Endothelial cell of umbilical vein (primary cell): ENCODE data around the gene LIN7B. TPM values are rescaled to one million over a fixed set of nuclear protein-coding genes. Genes with fewer than 3 reads are reported as not detected.

Experiments used
- BruUV-seq: library from RNA; stranded (reverse); fragments of 400-500 nt; replicated peaks from 2 replicates; lab custom pipeline; 2021; lab: Mats Ljungman, UMichigan
- CTCF ChIA-PET: fragments of 300-600, 350-600 bp; sonication (Branson Sonifier 250); formaldehyde crosslinking; loops from one replicate; lab custom pipeline; 2021; ENCODE audit warnings: antibody characterized with exemption, inconsistent platforms; lab: Charles Lee
- POLR2A ChIA-PET: fragments of 300-600, 350-600 bp; sonication (Branson Sonifier 250); formaldehyde crosslinking; loops from one replicate; lab custom pipeline; 2021; ENCODE audit warnings: antibody characterized with exemption, inconsistent platforms; lab: Charles Lee
- DNase-seq: peaks from one replicate; pipeline ENCODE4 v3.0.0-alpha.2; 2011; ENCODE audit warnings: low read depth, low spot score
- FAIRE-seq: peaks from 2 replicates; lab custom pipeline; 2011; peaks lifted over from hg19 to GRCh38; lab: Jason Lieb, UNC
- H2AFZ ChIP-seq: 2 replicates; pipeline ENCODE4 v1.6.0; 2012; ENCODE audit warnings: low read depth, low read length, control low read depth, inconsistent platforms
- H3K27ac ChIP-seq: 2 replicates; pipeline ENCODE4 v1.5.1; 2011; ENCODE audit warnings: low read depth, mild to moderate bottlenecking, control low read depth, low read length, moderate library complexity; ENCODE audit not compliant: insufficient read depth
- H3K27me3 ChIP-seq, 2 experiments: 2 replicates each; pipeline versions ENCODE4 v1.6.0 to v1.6.1; 2011; ENCODE audit warnings: low read length in 2 of 2, mixed read lengths in 1 of 2; ENCODE audit not compliant: control insufficient read depth in 2 of 2, insufficient read depth in 2 of 2
- H3K36me3 ChIP-seq, 2 experiments: 2 replicates in 1 of 2; 3 replicates in 1 of 2; pipeline ENCODE4 v1.5.1; 2011; ENCODE audit warnings: low read length in 2 of 2, mild to moderate bottlenecking in 1 of 2, moderate library complexity in 1 of 2; ENCODE audit not compliant: control insufficient read depth in 2 of 2, insufficient read depth in 2 of 2; ENCODE audit errors: extremely low read depth in 1 of 2
- H3K4me1 ChIP-seq: 3 replicates; pipeline ENCODE4 v1.5.1; 2011; ENCODE audit warnings: mild to moderate bottlenecking, low read length; ENCODE audit not compliant: control insufficient read depth, insufficient read depth; ENCODE audit errors: extremely low read depth
- H3K4me2 ChIP-seq: 2 replicates; pipeline ENCODE4 v1.6.1; 2011; ENCODE audit warnings: low read length, control low read depth, mixed read lengths; ENCODE audit not compliant: insufficient read depth
- H3K4me3 ChIP-seq, 3 experiments: fragments of 200-600 bp in 1 of 3; sonication (generic), shearing (Covaris generic) in 1 of 3; replicated peaks in 1 of 3; 2 replicates each; pipeline ENCODE4 v1.5.1; 2011 to 2016; ENCODE audit warnings: control low read depth in 3 of 3, low read length in 3 of 3, mild to moderate bottlenecking in 2 of 3, inconsistent platforms in 1 of 3, low read depth in 1 of 3, moderate library complexity in 1 of 3; ENCODE audit not compliant: insufficient read depth in 1 of 3
- H3K79me2 ChIP-seq: 2 replicates; pipeline ENCODE4 v1.6.0; 2012; ENCODE audit warnings: low read length, inconsistent platforms; ENCODE audit not compliant: control insufficient read depth, insufficient read depth
- H3K9ac ChIP-seq: replicated peaks from 2 replicates; pipeline ENCODE3; 2011; ENCODE audit warnings: low read length, control low read depth; ENCODE audit not compliant: insufficient read depth; ENCODE audit errors: extremely low read depth
- H3K9me1 ChIP-seq: replicated peaks from 3 replicates; pipeline ENCODE4 v1.6.0; 2011; ENCODE audit warnings: mild to moderate bottlenecking, low read length; ENCODE audit not compliant: control insufficient read depth, insufficient read depth; ENCODE audit errors: extremely low read depth
- H3K9me3 ChIP-seq: replicated peaks from 2 replicates; pipeline ENCODE4 v1.5.1; 2012; ENCODE audit warnings: low read length, inconsistent platforms; ENCODE audit not compliant: control insufficient read depth, insufficient read depth
- H4K20me1 ChIP-seq: replicated peaks from 2 replicates; pipeline ENCODE3; 2011; ENCODE audit warnings: mild to moderate bottlenecking, low read length; ENCODE audit not compliant: control insufficient read depth, insufficient read depth; ENCODE audit errors: extremely low read depth
- FOS ChIP-seq: IDR thresholded peaks from 2 replicates; pipeline ENCODE4 v1.6.1; 2011; ENCODE audit warnings: mild to moderate bottlenecking, low read length, moderate library complexity, borderline replicate concordance; ENCODE audit not compliant: insufficient read depth
- GATA2 ChIP-seq: IDR thresholded peaks from 2 replicates; pipeline ENCODE4 v1.7.0; 2011; ENCODE audit warnings: low read depth, mild to moderate bottlenecking, moderate library complexity, mixed read lengths, low read length; ENCODE audit not compliant: insufficient read length, insufficient read depth
- POLR2A ChIP-seq: IDR thresholded peaks from 2 replicates; pipeline ENCODE4 v1.6.1; 2012; ENCODE audit warnings: low read depth, mild to moderate bottlenecking, control low read depth, low read length
- POLR2AphosphoS5 ChIP-seq: IDR thresholded peaks from 2 replicates; pipeline ENCODE4 v1.6.1; 2012; ENCODE audit warnings: low read depth, mild to moderate bottlenecking, control low read depth, low read length, moderate library complexity; ENCODE audit not compliant: insufficient read depth
- dilution Hi-C: fragments of 300-500 bp; cut with MboI; formaldehyde crosslinking; loops from one replicate; pipeline ENCODE4 v1.15.0; 2019; ENCODE audit warnings: low sequenced_read_pairs; ENCODE audit not compliant: extremely low pct_ligation_motif_present
- intact Hi-C: fragments of 100-400 bp; cut with micrococcal nuclease; formaldehyde crosslinking; loops from one replicate; pipeline ENCODE4 v1.10.0; 2022
- polyA plus RNA-seq, 4 experiments: library from polyadenylated mRNA; depleted of rRNA in 3 of 4; stranded (reverse) in 3 of 4; unstranded in 1 of 4; fragments of >200 nt; gene quantifications; 2 replicates each; pipeline versions ENCODE4 v1.2.1 to v1.2.3, GENCODE V29; 2011 to 2012; ENCODE audit warnings: missing spikeins in 1 of 4
- total RNA-seq: library from RNA; stranded (reverse); gene quantifications from 2 replicates; pipeline ENCODE4 v1.2.3, GENCODE V29; 2021

The LIN7B gene
- total and polyA plus RNA-seq, 2 donors (not counting 3 experiments of a cell fraction or from before 2014, with no cell fraction given) = 2.2 to 4.2 TPM

DNA sequence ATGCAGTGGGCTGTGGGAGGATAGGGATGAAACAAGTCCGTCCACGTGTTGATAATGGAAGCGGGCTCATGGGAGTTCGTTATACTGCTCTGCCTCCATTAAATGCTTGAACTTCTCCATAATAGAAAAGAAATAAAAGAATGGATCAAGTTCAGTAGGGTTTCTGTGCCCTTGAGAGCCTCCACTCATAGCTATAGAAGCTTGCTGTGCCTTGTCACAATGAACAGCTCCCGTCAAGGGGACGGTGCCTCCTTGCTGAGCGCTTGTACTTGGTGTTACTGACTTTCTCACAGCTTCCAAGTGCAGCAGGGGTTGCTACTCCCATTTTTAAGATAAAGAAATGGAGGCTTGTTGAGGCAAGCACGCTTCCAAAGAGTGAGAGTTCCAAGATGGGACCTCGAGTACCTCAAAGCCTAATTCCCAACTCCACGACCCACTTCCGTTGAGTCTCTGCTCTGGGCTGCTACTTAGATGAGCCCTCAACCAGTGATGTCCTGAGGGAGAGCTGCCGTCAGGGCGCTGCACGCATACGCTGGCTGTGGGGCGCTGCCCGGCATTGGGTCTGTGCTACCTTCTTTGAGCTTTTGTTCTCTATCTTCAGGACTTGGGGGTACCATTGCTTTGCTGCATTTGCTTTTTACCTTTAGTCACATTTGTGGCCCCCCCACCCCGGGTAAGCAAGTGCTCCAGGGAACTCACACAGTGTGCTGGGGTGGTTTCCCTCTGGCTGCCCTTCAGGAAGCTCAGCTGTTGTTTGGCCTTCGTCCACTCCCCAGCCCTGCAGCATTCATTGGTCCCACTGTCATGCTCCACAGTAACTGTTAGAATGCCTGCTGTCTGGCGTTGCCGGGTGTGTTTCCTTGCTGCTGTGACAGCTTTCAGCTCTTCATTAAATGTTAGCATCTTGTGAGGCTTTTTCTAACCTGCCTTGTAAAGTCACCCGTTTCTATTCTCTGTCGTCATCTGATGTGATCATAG lies 19.4 kb upstream of the LIN7B start:
- FAIRE-seq (no peak), DNase-seq (no peak)
- no peak for TF ChIP-seq GATA2
- no peak for TF ChIP-seq POLR2A
- TF ChIP-seq POLR2AphosphoS5 = no peak
- TF ChIP-seq FOS = no peak
- H3K27ac ChIP-seq = no peak overlapping the region
- peaks cover 35 to 50% of the 10 kb centered on the region in 2 experiments for H3K36me3 ChIP-seq
- H3K9me1 ChIP-seq = no peaks in the 10 kb centered on the region
- H3K79me2 ChIP-seq = peaks cover 48% of the 10 kb centered on the region
- H3K4me3 ChIP-seq = no peak overlapping the region
- BruUV-seq = no TSS peak
- H4K20me1 ChIP-seq = peaks cover 3% of the 10 kb centered on the region
- CTCF ChIA-PET = interaction anchor here (0.6 to 6.9 kb wide), 7 partner anchors 11 to 114 kb away, joined by 3 to 164 read pairs (median 3); partner anchors contain the start of genes GYS1 and RUVBL2
- H2AFZ ChIP-seq = no peak overlapping the region
- no peak overlapping the region for H3K9ac ChIP-seq
- no peaks in the 10 kb centered on the region for H3K9me3 ChIP-seq
- no peaks in the 10 kb centered on the region for H3K27me3 ChIP-seq
- no peak overlapping the region for H3K4me2 ChIP-seq
- intact Hi-C loops = no loop called here
- POLR2A ChIA-PET = interaction anchor here (0.6 kb wide), 1 partner anchor 51 kb away, joined by 4 read pairs; no protein-coding TSS in a partner anchor
- no peaks in the 10 kb centered on the region for H3K4me1 ChIP-seq
- dilution Hi-C loops = no loop called here
